Measurements from ENCODE around the gene RPS6KA3.

- TF ChIP-seq TAF1 (IDR thresholded peaks at IDR 0.05; ENCODE audit: borderline replicate concordance, low read depth, low read length) (no peak), POLR2AphosphoS5 (IDR thresholded peaks at IDR 0.05; ENCODE audit: low read depth, low read length) (no peak), POLR2A (IDR thresholded peaks at IDR 0.05; ENCODE audit: low read depth, low read length) (no peak)
These were observed 51.1 kb downstream of the RPS6KA3 start for GRCh38 chrX:20215565-20215964.
